Prostate gland (tissue), 2 donors: Measurements from ENCODE around the gene MRO.

Experiments
- CTCF ChIP-seq, 4 experiments: fragments of 200-600 bp in 2 of 4; fragments of 450-650 bp in 2 of 4; sonication (generic) in 2 of 4; IDR thresholded peaks; 1 replicate in 3 of 4; 2 replicates in 1 of 4; pipeline ENCODE4 v1.5.1; 2016 to 2019; ENCODE audit warnings: antibody characterized with exemption in 4 of 4, mild to moderate bottlenecking in 2 of 4, moderate library complexity in 2 of 4
- POLR2AphosphoS5 ChIP-seq: sonication (generic); formaldehyde crosslinking; IDR thresholded peaks from one replicate; pipeline ENCODE4 v1.6.1; 2017; ENCODE audit warnings: antibody characterized with exemption

- TF ChIP-seq CTCF (IDR thresholded peaks at IDR 0.05) (no peak), POLR2AphosphoS5 (no peak)
Measured at GRCh38 chr18:50749945-50750344, 69.9 kb downstream of the MRO start.
